Bronchial smooth muscle cell (primary cell): Measurements from ENCODE around the gene GORAB. TPM values are rescaled to one million over a fixed set of nuclear protein-coding genes. Genes with fewer than 3 reads are reported as not detected.

ENCODE experiments used
- total RNA-seq: library from RNA; depleted of rRNA; stranded (reverse); fragments of >200 nt; gene quantifications from 2 replicates; pipeline ENCODE4 v1.2.1, GENCODE V29; 2014

GORAB gene
- 15.1 and 17.5 TPM in 2 replicates for total RNA-seq

GRCh38 chr1:170531758-170532657 is at the start of gene GORAB:
GORAB (plus strand) TSS chr1:170532166; CDS start chr1:170532224, 58 bp downstream.

Other genes starting within 250 kb of the GORAB start
- gene PRRX1, start 132.0 kb downstream of the GORAB start, total RNA-seq = 71.4 and 134 TPM in 2 replicates